GM23248 (cell line): Measurements from ENCODE around the gene DYNLRB1. TPM values are rescaled to one million over a fixed set of nuclear protein-coding genes. Genes with fewer than 3 reads are reported as not detected.

ENCODE experiments used
- DNase-seq: peaks from one replicate; pipeline ENCODE4 v3.0.0-alpha.2; 2015
- H2AFZ ChIP-seq: fragments of 200-600 bp; sonication (generic); 2 replicates; pipeline ENCODE4 v1.6.1; 2016; ENCODE audit warnings: antibody characterized with exemption
- H3F3A ChIP-seq: fragments of 200-600 bp; sonication (generic); 2 replicates; pipeline ENCODE4 v1.6.1; 2016; ENCODE audit warnings: mild to moderate bottlenecking, antibody characterized with exemption, mixed run types; ENCODE audit not compliant: insufficient read depth
- H3K27ac ChIP-seq: fragments of 200-600 bp; sonication (generic); 2 replicates; pipeline ENCODE4 v1.5.1; 2016; ENCODE audit warnings: mild to moderate bottlenecking
- H3K27me3 ChIP-seq: fragments of 200-600 bp; sonication (generic); replicated peaks from 2 replicates; pipeline ENCODE4 v1.6.1; 2016; ENCODE audit warnings: mild to moderate bottlenecking; ENCODE audit not compliant: insufficient read depth
- H3K36me3 ChIP-seq: fragments of 200-600 bp; sonication (generic); 2 replicates; pipeline ENCODE4 v1.6.1; 2016; ENCODE audit warnings: low read depth, mild to moderate bottlenecking
- H3K4me1 ChIP-seq: fragments of 200-600 bp; sonication (generic); 2 replicates; pipeline ENCODE4 v1.6.1; 2016; ENCODE audit warnings: mild to moderate bottlenecking; ENCODE audit not compliant: insufficient read depth
- H3K4me2 ChIP-seq: fragments of 200-600 bp; sonication (generic); one replicate; pipeline ENCODE4 v1.6.1; 2016; ENCODE audit warnings: mild to moderate bottlenecking; ENCODE audit not compliant: unreplicated experiment
- H3K4me3 ChIP-seq: fragments of 200-600 bp; sonication (generic); 2 replicates; pipeline ENCODE4 v1.5.1; 2016; ENCODE audit warnings: mild to moderate bottlenecking
- H3K79me2 ChIP-seq: fragments of 200-600 bp; sonication (generic); 2 replicates; pipeline ENCODE4 v1.6.1; 2016; ENCODE audit warnings: mild to moderate bottlenecking; ENCODE audit not compliant: insufficient read depth
- H3K9ac ChIP-seq: fragments of 200-600 bp; sonication (generic); 2 replicates; pipeline ENCODE4 v1.6.1; 2016; ENCODE audit warnings: mild to moderate bottlenecking
- H3K9me2 ChIP-seq: fragments of 200-600 bp; sonication (generic); 2 replicates; pipeline ENCODE4 v1.6.1; 2016; ENCODE audit warnings: mixed run types, mild to moderate bottlenecking, moderate library complexity; ENCODE audit not compliant: insufficient read depth
- H3K9me3 ChIP-seq: fragments of 200-600 bp; sonication (generic); one replicate; pipeline ENCODE4 v1.6.1; 2017; ENCODE audit warnings: low read depth
- H4K20me1 ChIP-seq: fragments of 200-600 bp; sonication (generic); 2 replicates; pipeline ENCODE4 v1.6.0; 2016; ENCODE audit not compliant: insufficient read depth
- EZH2 ChIP-seq: fragments of 200-600 bp; sonication (generic); IDR thresholded peaks from 2 replicates; pipeline ENCODE4 v1.6.1; 2018; ENCODE audit warnings: antibody characterized with exemption, mild to moderate bottlenecking; ENCODE audit not compliant: insufficient read depth, poor library complexity, severe bottlenecking
- EZH2phosphoT487 ChIP-seq: fragments of 200-600 bp; sonication (generic); IDR thresholded peaks from 2 replicates; pipeline ENCODE4 v1.6.1; 2018; ENCODE audit warnings: antibody characterized with exemption, moderate library complexity, mild to moderate bottlenecking, low read depth; ENCODE audit not compliant: insufficient read depth
- WGBS, 2 experiments: methylation state at CpG; one replicate each; pipeline ENCODE4 v1.1.6; 2015 to 2017; ENCODE audit warnings: low lambda C conversion rate in 2 of 2, low coverage in 1 of 2; ENCODE audit errors: missing lambda C conversion rate in 2 of 2; 5-methylcytosine and 5-hydroxymethylcytosine counted together
- in situ Hi-C: fragments of 300-500 bp; cut with MboI; formaldehyde crosslinking; loops from 2 replicates; pipeline ENCODE4 v1.15.0; 2020
- polyA plus RNA-seq: library from polyadenylated mRNA; unstranded; fragments of >200 nt; fragmentation: Nextera tagmentation; extraction: Ambion mirVana; gene quantifications from 2 replicates; pipeline ENCODE4 v1.2.1, GENCODE V29; 2016
- total RNA-seq: library from RNA; depleted of rRNA; stranded (reverse); fragments of >200 nt; shearing (Covaris generic); gene quantifications from 2 replicates; pipeline ENCODE4 v1.2.3, GENCODE V29; 2014

DYNLRB1 gene
- total and polyA plus RNA-seq, 2 experiments from 2014 or later = 100 to 279 TPM

GRCh38 chr20:34559311-34560140 lies 43.3 kb downstream of the DYNLRB1 start:
- TF ChIP-seq EZH2 = no peak
- no peak for TF ChIP-seq EZH2phosphoT487
- no peak overlapping the region; the same call in 1 of the 2 replicates for H3K4me3 ChIP-seq
- no peaks in the 10 kb centered on the region for H3K79me2 ChIP-seq
- H2AFZ ChIP-seq = no peak overlapping the region
- in situ Hi-C loops = no loop called here
- H3K9me2 ChIP-seq = no peaks in the 10 kb centered on the region
- peaks cover 5% of the 10 kb centered on the region; the same call in 1 of the 2 replicates for H3F3A ChIP-seq
- WGBS, 2 experiments = 71 to 75% methylated on average over 22 to 31 of the region's 43 CpGs
- no peaks in the 10 kb centered on the region for H3K36me3 ChIP-seq
- no peaks in the 10 kb centered on the region; the same call in 1 of the 2 replicates for H3K4me1 ChIP-seq
- no peaks in the 10 kb centered on the region for H3K9me3 ChIP-seq
- no peaks in the 10 kb centered on the region for H4K20me1 ChIP-seq
- H3K9ac ChIP-seq = peak overlapping the region; percentile 88; the same call in 1 of the 2 replicates
- H3K27me3 ChIP-seq = no peaks in the 10 kb centered on the region
- H3K4me2 ChIP-seq = no peak overlapping the region
- no peak overlapping the region for H3K27ac ChIP-seq
- DNase-seq = peak; percentile 26

- H3K9me3 ChIP-seq = no peaks in the 10 kb centered on the region
- no peaks in the 10 kb centered on the region for H4K20me1 ChIP-seq
- no peaks in the 10 kb centered on the region; the same call in 1 of the 2 replicates for H3K4me1 ChIP-seq
- H3K4me3 ChIP-seq = no peak overlapping the region
- no peaks in the 10 kb centered on the region for H3K36me3 ChIP-seq
- no peaks in the 10 kb centered on the region for H3K27me3 ChIP-seq
- H3K79me2 ChIP-seq = no peaks in the 10 kb centered on the region
- H2AFZ ChIP-seq = no peak overlapping the region
- 94 to 98% methylated on average over 7 to 12 of the region's 12 CpGs for WGBS, 2 experiments
- H3K9ac ChIP-seq = no peak overlapping the region
- no peak for DNase-seq
- no peaks in the 10 kb centered on the region for H3K9me2 ChIP-seq
- H3F3A ChIP-seq = peaks cover 5% of the 10 kb centered on the region; the same call in 1 of the 2 replicates
- in situ Hi-C loops = no loop called here
- H3K4me2 ChIP-seq = no peak overlapping the region
- no peak for TF ChIP-seq EZH2
- no peak for TF ChIP-seq EZH2phosphoT487
- no peak overlapping the region for H3K27ac ChIP-seq
These were observed 43.9 kb downstream of the DYNLRB1 start for GRCh38 chr20:34560141-34560523.

DNA sequence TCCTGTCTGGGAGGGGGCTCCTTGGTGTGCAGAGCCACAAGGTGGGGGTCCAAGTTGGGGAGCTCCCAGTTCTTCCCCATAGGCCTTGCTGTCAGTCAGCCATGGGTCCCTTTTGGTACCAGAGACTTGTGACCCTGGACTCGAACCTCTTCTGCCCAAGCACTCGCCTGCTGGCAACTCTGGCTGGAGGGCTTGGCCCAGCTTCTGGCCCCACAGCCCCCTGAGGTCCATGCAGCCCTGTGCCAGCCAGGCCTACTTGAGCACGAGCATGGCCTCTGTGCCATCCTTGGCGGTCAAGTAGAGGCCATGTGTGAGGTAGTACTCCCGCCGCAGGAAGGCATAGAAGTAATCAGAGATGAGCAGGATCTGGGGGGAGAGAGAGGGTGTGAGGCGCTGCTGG lies 44.4 kb downstream of the DYNLRB1 start:
- in situ Hi-C loops = no loop called here
- DNase-seq = no peak
- Histone ChIP-seq H3K9me3 (no peaks in the 10 kb centered on the region), H3K27ac (no peak overlapping the region), H4K20me1 (no peaks in the 10 kb centered on the region), H3K4me1 (no peaks in the 10 kb centered on the region; the same call in 1 of the 2 replicates), H3F3A (peaks cover 5% of the 10 kb centered on the region; the same call in 1 of the 2 replicates), H3K9ac (no peak overlapping the region), H2AFZ (no peak overlapping the region), H3K4me3 (no peak overlapping the region), H3K9me2 (no peaks in the 10 kb centered on the region), H3K36me3 (no peaks in the 10 kb centered on the region), H3K4me2 (no peak overlapping the region), H3K27me3 (no peaks in the 10 kb centered on the region), H3K79me2 (no peaks in the 10 kb centered on the region)
- WGBS, 2 experiments = 82 to 90% methylated on average over 7 of the region's 7 CpGs
- TF ChIP-seq EZH2phosphoT487 (no peak), EZH2 (no peak)

- Histone ChIP-seq H3K79me2 (no peaks in the 10 kb centered on the region), H3K9ac (no peak overlapping the region), H3K9me2 (no peaks in the 10 kb centered on the region), H3K4me3 (no peak overlapping the region), H3K36me3 (no peaks in the 10 kb centered on the region), H3K4me1 (no peaks in the 10 kb centered on the region; the same call in 1 of the 2 replicates), H3K27me3 (no peaks in the 10 kb centered on the region), H4K20me1 (no peaks in the 10 kb centered on the region), H3K9me3 (no peaks in the 10 kb centered on the region), H3K27ac (no peak overlapping the region), H3F3A (peaks cover 5% of the 10 kb centered on the region; the same call in 1 of the 2 replicates), H3K4me2 (no peak overlapping the region), H2AFZ (no peak overlapping the region)
- 53 to 65% methylated on average over 10 of the region's 10 CpGs for WGBS, 2 experiments
- TF ChIP-seq EZH2phosphoT487 (no peak), EZH2 (no peak)
- no peak for DNase-seq
- in situ Hi-C loops = no loop called here
These were observed 45.4 kb downstream of the DYNLRB1 start for GRCh38 chr20:34561661-34562060.
